UCSD-AML1 (cell line): Measurements from ENCODE around the gene C18orf63.
"Not testable (repeated sequence)": the region's sequence is repeated elsewhere in the genome, so short reads cannot be mapped to it uniquely, and the experiment has no call there.

ENCODE experiments used
- DNase-seq: peaks from one replicate; lab custom pipeline; 2025; ENCODE audit not compliant: unreplicated experiment; lab: John Stamatoyannopoulos, UW

C18orf63 gene

DNA sequence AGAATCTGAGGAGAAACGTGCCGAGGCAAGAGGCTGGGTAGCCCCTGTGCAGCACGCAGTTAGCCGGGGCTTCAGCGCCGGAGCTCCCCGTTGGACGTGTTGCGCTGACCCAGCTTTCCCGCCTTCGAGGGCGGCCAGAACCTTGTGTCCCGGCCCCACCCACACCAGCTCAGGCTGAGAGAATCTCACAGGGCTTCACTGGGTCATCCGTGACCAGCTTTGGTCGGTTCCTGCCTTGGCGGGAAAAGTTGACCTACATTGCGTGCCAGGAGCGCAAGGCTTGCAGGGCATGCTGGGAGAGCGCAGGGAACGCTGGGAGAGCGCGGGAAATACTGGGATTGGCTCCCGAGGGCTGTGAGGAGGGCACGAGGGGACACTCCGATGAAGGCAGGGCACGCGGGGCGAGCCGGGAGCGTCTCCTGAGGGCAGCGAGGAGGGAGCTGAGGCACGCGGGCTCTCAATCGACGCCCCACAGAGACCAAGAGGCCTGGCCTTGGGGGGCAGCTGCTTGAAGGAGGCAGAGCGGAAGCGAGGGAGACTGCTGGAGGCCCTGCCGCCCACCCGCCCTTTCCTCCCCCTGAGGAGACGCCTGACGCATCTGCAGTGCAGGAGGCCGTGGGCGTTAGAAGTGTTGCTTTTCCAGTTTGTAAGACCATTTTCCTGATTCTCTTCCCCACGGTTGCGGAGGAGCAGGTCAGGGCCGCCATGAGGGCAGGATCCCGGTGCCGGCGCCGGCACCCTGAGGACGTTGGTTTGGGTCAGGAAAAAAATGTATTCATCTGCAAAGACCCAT, at the start of gene C18orf63:
C18orf63 (plus strand) TSS at position 376 of the 793 bp plus-strand sequence. CDS start 2,027 bp downstream, outside the sequence.
- no peak for DNase-seq

GRCh38 chr18:74266161-74266560, 49.5 kb upstream of the C18orf63 start:
- no peak for DNase-seq

DNA sequence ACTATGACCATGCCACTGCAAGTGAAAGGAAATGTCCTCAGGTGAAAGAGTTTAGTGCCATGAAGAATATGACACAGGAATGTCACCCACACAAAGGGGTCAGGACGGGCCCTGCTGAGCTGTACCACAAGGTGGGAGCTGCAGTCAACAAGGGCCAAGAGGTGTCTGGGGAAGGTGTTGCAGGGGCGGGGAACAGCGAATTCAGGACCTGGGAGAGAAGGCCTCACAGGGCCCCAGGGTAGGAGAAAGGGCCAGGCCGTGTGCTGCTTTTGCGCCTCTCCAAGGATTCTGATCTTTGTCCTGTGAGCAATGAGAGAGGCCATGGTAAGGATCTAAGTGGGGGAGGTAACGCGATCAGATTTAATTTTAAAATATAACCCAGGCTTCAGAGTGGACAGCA, 47.5 kb upstream of the C18orf63 start:
- DNase-seq, result no peak

GRCh38 chr18:74268933-74269620, 46.6 kb upstream of the C18orf63 start:
- no peak for DNase-seq

GRCh38 chr18:74271635-74272034, 44.0 kb upstream of the C18orf63 start:
- no peak for DNase-seq

DNA sequence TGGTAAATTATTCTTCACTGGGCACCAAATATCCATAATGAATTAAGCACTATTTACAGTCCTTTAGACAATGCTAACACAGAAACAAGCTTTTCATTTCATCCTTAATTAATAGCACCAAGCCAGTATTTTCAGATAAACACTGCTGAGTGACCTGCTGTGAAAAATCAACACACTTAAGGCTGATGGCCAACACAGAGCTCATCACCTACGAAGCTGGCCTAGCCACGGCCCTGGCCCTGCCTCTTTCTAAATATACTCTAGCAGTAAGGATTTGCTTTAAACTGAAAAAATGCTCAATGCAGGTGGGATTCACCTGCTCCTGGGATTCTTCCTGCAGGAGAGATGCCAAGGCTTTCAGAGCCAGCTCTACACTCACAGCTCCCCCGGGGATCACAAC, 42.2 kb upstream of the C18orf63 start:
- no peak for DNase-seq

DNA sequence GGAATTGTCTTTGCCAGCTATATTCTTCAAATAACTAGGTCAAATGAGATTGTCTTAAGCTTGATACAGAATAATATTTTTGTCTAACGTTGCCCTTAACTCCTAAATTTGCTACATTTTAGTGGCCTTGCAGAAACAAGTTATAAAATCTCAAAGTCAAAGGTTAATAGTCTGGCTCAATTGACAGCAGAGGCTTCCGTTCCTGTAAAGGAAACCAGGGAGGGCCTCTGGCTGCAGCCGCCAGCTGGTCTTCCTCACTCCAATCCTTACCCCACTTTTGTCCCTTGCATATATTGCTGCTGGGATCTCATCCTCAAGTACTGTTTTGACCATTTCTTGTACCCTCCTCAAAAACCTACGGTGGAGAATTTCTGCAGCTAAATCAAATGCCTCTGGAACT, 40.9 kb upstream of the C18orf63 start:
- DNase-seq, result no peak

- DNase-seq, result no peak
These were observed 39.9 kb upstream of the C18orf63 start for GRCh38 chr18:74275736-74276135.

DNA sequence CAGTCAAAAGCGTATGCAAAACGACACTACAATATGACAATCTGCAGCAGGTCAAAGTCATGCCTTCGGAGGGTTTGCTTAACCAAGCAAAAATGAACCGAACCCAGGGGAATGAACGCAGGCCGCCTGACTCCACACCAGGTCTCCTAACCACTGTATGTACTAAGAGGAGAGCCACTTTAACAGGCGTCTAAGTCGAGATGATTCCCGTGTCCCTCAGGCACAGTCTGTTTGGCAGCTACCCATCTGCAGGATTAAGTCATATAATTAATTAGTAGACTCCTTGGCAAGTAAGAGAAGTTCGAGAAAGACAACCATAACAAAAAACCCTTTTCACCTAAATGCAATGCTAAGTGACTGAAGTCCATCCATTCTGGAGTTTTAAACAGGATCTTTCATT, 39.0 kb upstream of the C18orf63 start:
- no peak for DNase-seq

DNA sequence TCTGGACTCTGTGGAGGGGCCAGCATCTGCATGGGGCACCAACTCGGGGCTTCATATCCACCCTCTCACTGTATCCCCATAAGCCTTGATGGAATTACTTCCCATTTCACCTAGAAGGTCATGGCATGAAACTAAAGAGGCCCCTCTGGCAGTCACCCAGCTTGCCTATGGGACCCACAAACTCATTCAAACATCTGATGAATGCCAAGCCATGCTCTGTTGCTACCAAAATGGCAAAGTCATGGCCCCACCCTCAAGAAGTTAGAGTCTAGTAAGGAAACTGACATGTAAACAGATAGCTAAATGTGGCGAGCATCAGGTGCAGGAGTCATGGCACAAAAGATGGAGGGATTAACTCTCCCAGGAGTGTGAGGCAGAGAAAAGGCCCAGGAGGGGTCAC, 38.3 kb upstream of the C18orf63 start:
- DNase-seq, result no peak

DNA sequence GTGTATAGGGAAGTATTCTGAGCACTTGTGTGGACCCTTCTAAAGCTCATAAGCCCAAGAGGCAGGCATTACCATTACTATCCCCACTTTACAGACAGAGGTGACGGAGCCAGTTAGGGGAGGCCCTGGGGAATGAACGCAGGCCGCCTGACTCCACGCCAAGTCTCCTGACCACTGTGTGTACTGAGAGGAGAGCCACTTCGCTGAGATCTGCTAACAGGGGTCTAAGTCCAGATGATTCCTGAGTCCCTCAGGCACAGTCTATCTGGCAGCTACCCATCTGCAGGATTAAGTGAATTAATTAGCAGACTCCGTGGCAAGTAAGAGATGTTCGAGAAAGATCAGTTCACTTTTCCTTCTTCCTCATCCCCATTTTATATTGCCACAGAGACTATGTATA, 37.6 kb upstream of the C18orf63 start:
- no peak for DNase-seq

- DNase-seq, result no peak
These were observed 36.7 kb upstream of the C18orf63 start for GRCh38 chr18:74278983-74279382.

- DNase-seq, result no peak
These were observed 34.3 kb upstream of the C18orf63 start for GRCh38 chr18:74281011-74281979.

DNA sequence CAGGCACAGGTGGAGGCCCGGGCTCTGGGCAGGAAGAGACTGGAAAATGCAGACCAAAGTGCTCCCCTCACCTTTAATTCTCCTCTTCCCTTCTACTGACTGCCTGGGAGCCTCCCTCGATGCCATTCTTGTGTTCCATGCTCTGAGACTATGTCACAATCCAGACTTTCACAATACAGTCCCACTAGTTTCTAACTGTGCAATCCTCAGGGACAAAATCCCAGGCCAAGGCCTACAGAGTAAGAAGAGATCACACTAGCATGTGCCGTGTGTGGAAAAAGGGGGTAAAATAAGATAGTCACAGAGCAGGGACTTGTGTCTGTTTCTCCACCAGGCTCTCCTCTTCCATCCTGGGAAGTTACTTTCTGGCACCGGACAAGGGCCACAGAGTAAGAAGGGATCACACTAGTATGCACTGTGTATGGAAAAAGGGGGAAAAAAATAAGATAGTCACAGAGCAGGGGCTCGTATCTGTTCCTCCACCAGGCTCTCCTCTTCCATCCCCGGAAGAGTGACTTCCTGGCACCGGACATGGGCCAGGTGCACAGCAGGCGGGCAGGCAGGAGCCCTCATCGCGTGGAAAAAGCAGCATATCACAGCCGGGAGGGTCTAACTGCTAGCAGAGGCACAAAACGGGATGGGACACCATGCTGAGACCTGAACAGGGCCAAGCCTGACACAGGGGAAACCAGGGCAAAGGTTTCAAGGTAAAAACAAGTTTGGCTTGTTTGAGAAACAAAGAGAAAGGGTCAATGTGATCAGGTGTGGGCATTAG, 33.5 kb upstream of the C18orf63 start:
- DNase-seq, result peak; percentile 23

DNA sequence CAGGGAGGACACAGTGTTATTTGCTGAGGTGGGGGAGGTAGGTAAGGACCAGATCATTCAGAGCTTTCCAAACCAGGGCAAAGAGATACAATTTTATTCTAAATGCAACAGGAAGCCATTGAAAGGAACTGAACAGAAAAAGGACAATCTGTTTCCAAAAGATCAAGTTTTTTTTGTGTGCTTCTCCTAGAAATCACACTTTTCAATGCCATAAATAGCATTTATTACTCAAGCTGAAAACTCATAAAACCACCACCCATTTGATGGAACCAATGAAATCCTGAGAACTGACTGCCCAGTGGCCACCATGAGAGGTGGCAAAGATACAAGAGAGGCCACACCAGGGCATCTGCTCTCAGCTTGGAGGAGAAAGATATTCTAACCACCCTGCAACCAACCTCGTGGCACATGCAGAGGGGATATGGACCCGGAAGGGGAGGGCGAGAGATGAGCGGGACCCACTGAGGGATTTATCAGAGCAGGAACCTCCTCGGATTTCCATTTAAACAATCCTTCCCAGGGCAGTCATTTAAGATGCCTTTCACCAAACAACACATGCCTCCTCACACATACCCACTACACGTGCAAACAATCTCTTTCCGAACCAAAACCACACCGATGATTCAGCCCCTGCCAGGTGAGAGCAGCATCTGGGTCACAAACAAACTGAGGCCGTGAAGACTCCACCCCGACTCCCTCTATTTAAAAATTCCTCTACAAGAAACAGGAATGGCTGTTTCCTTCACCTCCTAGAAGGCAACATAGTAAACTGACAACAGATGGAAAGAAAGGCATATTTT, 32.7 kb upstream of the C18orf63 start:
- no peak for DNase-seq

GRCh38 chr18:74283646-74284045, 32.0 kb upstream of the C18orf63 start:
- no peak for DNase-seq

DNA sequence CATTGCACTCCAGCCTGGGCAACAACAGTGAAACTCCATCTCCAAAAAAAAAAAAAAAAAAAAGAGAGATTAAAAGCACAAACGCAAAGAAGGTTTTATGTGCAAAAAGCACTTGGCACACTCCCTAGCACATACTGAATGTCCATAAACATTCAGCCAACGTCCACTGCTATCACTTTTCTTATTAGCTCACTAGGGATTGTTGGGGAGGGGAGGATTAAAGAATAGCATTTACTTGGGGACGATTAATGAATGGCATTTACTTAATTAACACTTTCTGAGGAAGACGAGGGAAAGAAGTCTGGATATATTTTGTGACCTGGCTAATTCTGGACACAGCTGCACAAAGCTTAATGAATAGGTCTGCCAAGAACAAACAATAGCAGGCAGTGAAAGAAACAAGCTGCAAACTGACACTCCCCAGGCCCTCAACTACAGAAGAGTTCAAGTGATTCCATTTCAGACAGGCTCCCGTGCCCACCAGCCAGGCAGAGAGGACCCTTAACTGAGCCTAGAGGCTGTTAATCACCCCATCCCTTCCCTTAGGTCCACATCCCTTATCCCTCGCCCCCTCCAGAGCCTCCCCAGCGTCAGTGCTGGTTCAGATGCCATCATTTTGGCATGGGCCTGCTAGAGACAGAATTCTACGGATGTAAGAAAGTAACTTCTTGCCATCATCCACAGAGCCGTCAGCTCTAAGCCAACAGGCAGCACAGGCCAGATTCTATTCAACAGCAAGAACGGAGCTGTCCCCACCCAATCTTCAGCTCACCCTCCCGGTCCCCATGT, 31.3 kb upstream of the C18orf63 start:
- no peak for DNase-seq

DNA sequence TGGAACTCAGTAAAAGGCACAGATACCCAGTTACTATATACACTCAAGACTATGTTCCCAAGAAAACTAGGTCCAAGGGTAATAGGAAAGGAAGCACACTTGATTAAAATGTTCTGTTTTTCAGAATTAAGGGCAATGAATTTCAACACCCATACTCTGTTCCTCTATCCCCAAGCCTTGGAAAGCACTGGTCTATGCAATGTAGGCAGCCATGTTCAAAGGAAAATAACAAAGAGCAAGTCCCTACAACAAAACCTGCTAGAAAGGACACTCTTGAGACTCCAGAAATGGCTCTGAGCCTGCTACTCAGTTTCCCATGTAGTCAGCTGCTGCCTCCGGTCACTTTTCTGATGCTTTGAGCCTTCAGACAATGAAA, 30.7 kb upstream of the C18orf63 start:
- DNase-seq, result no peak

GRCh38 chr18:74285583-74285982, 30.1 kb upstream of the C18orf63 start:
- not testable (repeated sequence) for DNase-seq
